LoVo (cell line): ENCODE measurements around the gene LTBP4.
"Not testable (repeated sequence)": the region's sequence is repeated elsewhere in the genome, so short reads cannot be mapped to it uniquely, and the experiment has no call there.

ENCODE experiments used
- DNase-seq: peaks from one replicate; pipeline ENCODE4 v3.0.0-alpha.2; 2016; ENCODE audit warnings: low spot score

LTBP4 gene

DNA sequence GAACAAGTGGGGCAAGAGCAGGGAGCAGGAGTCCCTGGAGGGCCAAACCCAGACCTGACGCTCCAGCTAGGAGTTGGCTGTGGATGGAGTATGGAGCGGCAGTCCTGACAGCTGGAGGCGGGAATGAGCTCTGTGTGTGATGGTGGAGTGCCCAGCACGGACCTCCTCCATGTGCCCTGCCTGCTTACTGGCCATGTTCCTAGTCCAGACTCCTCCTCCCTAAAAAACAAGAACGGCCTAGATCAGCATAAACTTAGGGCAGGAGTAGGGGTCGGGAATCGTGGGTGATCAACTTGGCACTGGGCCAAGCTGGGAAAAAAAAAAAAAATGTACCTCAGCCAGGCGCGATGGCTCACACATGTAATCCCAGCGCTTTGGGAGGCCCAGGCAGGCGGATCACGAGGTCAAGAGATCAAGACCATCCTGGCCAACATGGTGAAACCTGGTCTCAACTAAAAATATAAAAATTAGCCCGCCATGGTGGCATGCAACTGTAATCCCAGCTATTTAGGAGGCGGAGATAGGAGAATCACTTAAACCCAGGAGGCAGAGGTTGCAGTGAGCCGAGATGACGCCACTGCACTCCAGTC lies 29.5 kb downstream of the LTBP4 start:
- no peak for DNase-seq

DNA sequence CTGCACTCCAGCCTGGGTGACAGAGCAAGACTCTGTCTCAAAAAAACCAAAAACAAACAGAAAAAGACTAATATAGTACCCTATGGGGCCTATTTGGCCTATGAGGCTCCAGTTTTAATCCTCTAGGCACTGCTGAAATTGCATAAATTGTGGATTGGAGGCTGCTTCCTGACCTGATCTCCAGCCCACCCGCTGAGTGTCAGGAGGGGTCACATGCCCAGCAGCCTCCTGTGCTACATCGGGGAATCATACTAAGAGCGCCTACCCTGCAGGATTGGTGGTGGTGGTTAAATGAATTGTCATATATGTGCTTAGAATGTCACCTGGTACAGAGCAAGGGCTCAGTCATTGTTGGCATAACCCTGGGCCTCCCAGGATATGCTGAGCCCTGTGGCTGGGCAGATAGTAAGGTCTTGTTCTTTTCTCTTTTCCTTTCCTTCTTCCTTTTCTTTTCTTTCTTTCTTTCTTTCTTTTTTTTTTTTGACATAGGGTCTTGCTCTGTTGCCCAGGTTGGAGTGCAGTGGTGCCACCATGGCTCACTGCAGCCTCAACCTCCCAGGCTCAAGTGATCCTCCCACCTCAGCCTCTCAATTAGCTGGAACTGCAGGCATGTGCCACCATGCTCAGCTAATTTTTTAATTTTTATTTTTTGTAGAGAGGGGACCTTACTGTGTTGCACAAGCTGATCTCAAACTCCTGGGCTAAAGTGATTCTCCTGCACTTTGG lies 31.3 kb downstream of the LTBP4 start:
- no peak for DNase-seq

DNA sequence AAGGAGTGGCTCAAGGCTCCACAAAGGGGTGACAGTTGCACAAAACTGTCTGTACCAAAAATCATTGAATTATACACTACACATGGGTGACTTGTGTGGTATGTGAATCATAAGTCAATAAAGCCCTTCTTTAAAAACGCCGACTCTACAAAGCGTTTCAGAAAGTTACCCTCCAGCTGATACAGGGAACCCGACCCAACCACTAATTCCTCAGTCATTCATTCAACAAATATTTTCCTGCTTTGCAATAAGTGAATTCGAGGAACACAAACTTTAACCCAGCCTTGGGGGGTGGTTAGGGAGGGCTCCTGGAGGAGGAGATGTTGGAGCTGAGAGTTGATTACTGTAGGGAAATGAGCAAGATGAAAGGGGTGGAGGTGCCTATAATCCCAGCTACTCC lies 32.0 kb downstream of the LTBP4 start:
- no peak for DNase-seq

DNA sequence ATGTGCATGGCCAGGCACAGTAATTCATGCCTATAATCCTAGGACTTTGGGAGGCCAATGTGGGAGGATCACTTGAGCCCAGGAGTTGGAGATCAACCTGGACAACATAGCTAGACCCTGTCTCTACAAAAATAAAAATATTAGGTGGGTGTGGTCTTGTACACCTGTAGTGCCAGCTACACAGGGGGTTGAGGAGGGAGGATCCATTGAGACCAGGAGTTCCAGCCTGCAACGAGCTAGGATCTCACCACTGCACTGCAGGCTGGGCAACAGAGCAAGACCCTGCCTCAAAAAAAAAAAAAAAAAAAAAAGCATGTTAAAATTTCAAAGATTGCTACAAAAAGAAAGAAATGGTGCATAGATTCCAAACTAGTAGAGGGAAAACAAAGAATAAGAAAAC lies 37.2 kb downstream of the LTBP4 start:
- no peak for DNase-seq

DNA sequence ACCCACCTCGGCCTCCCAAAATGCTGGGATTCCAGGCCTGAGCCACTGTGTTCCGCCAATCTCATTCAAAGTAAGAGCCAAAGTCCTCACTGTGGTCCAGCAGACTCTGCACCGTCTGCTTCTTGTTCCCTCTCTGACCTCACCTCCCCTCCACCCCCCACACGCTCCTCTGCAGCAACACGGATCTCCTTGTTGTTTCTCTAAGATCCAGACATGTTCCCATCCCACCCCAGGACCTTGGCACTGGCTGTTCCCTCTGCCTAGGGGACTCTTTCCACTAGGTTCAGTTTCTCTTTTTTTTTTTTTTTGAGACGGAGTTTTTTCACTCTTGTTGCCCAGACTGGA lies 38.4 kb downstream of the LTBP4 start:
- no peak for DNase-seq

DNA sequence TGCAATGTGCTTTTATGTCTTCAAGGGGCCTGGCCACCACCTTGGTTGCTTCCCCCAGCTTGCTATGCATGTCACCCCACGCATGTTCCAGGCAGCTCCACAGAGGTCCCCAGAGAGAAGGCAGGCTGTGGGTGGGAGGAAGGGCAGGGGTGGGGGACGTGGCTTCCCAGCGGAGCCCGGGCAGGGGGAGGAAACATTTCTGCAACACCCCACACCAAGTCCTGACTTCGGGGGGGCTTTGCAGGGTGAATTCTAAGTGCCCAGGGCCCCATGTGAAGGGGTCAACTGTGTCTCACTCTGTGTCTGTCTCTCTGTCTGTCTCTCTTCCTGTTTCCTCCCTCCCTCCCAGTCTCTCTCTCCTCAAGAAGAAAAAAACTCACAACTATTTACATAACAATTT lies 39.6 kb downstream of the LTBP4 start:
- no peak for DNase-seq

DNA sequence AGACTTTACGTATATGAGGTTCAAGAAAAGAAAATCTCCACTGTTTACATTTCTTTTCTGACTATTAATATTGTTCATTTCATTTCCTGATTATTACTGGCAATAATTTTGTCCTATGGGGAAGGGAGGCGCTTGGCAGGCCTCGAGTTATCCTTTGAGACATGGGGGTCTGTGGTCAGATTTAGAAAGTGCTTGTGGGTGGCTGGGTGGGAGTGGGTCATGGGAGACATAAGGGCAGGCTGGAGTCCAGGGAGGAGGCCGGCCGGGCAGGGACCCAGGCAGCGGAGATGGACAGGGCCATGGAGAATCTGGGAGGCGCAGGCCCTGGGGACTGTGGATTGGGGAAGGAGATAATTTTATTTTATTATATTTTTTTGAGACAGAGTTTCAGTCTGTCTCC lies 40.1 kb downstream of the LTBP4 start:
- no peak for DNase-seq

DNA sequence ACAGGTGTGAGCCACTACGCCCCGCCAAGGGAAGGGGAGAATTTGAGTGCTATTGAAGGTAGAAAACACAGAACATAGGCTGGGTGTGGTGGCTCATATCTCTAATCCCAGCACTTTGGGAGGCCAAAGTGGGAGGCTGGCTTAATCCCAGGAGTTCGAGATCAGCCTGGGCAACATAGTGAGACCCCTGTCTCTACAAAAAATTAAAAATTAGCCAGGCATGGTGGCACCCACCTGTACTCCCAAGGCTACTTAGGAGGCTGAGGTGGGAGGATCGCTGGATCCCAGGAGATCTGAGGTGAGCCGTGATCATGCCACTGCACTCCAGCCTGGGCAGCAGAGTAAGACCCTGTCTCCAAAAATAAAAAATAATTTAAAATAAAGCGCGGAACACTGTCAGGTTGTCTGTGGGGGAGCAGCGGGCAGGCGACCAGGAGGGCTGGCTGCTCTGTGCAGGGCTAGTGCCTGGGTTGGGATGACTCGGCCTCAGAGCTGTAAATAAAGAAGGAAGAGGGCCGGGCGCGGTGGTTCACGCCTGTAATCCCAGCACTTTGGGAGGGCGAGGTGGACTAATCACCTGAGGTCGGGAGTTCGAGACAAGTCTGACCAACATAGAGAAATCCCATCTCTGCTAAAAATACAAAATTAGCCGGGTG lies 41.0 kb downstream of the LTBP4 start:
- no peak for DNase-seq

DNA sequence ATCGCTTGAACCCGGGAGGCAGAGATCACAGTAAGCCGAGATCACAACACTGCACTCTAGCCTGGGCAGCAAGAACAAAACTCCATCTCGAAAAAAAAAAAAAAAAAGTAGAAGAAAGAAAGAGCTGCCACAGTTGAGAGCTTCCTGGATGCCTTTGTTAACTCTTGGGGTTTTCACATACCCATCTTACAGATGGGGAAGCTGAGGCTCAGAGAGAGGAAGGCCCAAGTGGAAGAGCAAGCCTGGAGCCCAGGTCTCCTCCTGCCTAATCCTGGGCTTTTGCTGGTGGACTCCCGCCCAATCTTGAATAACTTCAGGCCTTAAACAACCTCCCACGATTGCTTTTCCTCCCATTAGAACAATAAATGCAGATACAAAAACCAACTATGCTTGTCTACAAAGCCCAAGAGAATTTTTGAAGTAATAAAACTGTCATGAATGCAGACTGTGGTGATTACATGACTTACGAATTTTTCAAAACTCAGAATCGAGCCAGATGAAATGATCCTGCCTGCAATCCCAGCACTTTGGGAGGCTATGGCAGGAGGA lies 41.7 kb downstream of the LTBP4 start:
- DNase-seq: no peak

DNA sequence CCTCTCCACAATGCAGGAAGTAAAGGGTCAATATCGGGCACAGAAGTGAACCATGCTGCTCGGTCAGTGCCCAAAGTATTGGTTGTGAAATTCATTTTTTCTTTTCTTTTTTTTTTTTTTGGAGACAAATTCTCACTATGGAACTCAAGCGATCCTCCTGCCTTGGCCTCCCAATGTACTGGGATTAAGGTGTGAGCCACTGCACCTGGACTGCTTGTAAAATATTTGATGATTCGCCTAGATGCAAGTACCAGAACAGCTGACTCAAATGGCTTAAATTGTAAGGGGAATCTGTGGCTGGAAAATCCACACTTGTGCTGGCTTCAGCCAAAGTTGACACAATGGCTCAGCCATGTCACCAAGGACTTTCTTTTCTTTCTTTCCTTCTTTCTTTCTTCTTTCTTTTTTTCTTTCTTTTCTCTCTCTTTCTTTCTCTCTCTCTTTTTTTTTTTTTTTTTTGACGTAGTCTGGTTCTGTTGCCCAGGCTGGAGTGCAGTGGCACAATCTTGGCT lies 45.6 kb downstream of the LTBP4 start:
- peak; percentile 20 for DNase-seq

DNA sequence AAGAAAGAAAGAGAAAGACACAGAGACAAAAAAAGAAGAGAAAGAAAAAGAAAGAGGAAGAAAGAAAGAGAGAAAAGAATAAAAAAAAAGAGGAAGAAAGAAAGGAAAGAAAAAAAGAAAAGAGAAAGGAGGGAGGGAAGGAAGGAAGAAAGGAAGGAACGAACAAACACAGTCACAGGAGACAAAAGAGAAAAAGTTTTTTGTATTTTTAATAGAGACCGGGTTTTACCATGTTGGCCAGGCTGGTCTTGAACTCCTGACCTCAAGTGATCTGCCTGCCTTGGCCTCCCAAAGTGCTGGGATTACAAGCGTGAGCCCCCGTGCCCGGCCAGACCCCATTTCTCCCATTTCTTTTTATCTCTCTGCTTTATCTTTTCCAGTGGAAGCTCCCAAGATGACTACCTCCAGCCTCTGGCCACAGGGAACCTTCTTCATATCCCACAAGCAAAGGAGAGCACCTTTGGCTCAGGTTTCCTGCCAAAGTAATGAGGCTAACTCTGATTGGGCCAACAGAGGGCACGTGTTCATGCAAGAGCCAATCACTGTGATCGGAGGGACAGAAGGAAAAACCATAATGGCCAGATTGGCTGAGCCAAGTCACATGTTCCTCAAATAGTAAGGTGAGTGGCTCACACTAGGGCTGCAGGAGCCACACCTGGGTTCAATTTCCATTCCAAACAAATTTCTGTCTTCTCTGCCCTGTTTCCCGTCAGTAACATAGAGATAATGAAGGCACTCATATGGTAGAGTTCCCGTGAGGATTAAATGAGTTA lies 48.9 kb downstream of the LTBP4 start:
- not testable (repeated sequence) for DNase-seq

DNA sequence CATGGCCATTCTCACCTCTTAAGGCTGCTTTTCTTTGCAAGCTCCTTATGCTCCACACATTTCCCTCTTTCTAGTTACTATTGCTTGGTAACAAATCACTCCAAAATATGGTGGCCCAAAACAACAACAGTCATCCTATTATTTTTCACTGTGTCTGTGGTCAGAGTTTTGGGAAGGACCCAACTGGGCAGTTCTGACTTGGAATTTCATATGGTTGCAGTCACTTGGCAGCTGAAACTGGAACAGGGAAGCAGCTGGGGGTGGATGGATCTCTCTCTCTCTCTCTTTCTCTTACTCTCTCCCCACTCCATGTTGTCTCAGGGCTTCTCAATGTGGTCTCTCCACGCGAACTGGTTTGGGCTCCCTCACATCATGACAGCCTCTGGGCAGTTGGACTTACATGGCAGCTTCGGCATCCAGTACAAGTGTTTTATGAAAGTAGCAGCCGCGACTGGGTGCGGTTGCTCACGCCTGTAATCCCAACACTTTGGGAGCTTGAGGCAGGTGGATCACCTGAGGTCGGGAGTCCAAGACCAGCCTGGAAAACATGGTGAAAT lies 49.7 kb downstream of the LTBP4 start:
- DNase-seq: no peak

DNA sequence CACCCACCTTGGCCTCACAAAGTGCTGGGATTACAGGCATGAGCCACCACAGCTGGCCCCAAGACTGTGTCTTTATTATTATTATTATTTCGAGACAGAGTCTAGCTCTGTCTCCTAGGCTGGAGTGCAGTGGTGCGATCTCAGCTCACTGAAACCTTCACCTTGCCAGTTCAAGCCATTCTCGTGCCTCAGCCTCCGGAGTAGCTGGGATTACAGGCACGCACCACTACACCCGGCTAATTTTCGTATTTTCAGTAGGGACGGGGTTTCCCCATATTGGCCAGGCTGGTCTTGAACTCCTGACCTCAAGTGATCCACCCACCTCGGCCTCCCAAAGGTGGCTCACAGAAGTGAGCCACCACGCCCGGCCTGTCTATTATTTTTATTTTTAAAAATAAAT lies 51.1 kb downstream of the LTBP4 start:
- DNase-seq: not testable (repeated sequence)

DNA sequence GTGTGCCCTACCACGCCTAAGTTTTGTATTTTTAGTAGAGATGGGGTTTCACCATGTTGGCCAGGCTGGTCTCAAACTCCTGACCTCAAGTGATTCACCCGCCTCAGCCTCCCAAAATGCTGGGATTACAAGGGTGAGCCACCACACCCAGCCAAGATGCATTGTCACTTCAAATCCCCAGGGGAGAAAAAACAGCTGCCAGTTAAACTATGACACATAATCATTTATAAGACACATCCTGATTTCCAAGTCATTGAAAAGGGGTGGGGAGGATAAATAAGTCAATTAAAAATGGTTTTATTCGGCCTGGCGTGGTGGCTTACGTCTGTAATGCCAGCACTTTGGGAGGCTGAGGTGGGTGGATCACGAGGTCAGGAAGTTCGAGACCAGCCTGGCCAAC lies 54.5 kb downstream of the LTBP4 start:
- not testable (repeated sequence) for DNase-seq

DNA sequence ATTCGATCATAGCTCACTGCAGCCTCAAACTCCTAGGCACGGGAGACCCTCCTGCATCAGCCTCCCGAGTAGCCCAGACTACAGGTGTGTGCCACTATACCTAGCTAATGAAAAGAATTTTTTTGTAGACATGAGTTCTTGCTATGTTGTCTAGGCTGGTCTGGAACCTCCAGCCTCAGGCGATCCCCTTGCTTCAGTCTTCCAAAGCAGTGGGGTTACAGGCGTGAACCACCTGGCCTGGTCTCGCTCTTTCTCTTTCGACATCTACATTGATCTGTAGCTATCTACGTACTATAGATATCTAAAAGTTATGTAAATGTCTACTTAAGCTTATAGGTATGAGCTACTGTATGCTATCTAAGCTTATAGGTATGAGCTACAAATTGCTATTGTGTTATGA lies 56.9 kb downstream of the LTBP4 start:
- no peak for DNase-seq

DNA sequence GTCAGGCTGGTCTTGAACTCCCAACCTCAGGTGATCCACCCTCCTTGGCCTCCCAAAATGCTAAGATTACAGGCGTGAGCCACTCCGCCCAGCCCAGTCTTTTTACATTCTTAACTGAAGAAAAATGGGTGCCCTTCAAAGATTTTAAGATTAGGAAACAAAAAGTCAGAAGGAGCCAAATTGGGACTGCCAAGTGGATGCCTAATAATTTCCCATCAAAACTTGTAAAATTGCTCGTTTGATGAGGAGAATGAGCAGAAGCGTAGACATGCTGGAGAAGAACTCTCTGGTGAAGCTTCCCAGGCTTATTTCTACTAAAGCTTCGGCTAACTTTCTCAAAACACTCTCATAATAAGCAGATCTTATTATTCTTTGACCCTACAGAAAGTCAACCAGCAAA lies 57.9 kb downstream of the LTBP4 start:
- DNase-seq: no peak

DNA sequence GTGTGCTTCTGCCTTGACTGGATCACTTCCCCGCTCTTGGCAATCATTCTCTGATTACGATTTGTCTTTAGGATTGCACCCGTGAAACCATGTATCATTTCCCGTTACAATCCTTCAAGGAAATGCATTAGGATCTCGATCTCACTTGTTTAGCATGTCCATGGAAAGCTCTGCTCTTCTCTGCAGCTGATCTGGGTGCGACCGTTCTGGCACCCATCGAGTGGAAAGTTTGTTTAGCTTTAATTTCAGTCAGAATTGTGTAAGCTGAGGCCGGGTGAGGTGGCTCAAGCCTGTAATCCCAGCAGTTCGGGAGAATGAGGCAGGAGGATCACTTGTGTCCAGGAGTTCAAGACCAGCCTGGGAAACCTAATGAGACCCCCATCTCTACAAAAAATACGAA lies 58.4 kb downstream of the LTBP4 start:
- DNase-seq: no peak

DNA sequence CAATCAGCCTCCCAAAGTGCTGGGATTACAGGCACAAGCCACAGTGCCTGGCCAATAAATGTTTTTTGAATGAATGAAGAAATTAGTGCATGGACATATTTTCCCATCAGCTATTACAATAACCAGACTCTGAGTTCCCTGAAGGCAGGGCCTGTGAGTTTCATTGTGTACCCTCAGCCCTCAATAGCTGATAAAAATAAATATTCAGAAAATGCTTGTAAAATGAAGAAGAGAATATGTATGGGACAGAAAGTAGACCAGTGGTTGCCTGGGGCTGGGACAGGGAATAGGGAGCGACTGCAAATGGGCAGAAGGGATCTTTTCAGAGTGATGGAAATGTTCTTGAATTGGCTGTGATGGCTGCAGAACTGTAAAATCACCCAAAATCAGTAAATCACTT lies 60.4 kb downstream of the LTBP4 start:
- no peak for DNase-seq

DNA sequence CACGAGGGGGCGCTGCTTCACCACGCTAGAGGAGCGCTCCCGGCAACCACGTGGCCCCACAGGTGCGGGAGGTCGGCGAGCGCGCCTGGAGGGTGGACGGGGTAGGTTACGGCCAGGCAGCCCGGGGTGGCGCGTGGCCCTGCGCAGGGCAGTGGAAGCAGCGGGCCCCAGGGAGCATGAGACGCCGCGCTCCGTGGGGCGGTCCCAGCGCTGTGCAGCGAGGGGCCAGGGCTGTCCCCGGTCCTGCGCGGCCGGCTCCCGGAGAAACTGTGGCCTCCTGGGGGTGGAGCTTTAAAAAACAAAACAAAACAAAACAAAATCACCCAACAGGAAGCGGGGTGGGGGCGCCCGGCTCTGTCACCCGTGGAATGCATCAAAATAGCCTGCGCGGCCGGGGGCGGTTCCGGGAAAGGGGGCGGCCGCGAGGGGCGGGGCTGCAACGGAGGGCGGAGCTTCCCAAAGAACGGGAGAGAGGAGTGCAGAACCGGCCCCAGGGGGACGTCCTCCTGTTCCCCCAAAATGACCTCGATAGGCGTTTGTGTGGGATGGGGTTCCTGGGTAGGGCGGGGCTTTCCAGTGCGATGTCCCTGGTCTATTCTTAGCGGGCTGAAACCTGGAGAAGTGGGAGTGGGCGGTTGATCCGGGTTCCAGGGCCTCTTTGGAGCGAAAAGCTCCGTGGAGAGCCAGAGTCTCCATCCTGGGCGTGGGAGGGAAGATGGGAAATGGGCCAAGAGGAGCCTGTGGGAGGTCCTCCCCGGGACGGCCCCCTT lies 61.9 kb downstream of the LTBP4 start:
- DNase-seq: peak; percentile 83

DNA sequence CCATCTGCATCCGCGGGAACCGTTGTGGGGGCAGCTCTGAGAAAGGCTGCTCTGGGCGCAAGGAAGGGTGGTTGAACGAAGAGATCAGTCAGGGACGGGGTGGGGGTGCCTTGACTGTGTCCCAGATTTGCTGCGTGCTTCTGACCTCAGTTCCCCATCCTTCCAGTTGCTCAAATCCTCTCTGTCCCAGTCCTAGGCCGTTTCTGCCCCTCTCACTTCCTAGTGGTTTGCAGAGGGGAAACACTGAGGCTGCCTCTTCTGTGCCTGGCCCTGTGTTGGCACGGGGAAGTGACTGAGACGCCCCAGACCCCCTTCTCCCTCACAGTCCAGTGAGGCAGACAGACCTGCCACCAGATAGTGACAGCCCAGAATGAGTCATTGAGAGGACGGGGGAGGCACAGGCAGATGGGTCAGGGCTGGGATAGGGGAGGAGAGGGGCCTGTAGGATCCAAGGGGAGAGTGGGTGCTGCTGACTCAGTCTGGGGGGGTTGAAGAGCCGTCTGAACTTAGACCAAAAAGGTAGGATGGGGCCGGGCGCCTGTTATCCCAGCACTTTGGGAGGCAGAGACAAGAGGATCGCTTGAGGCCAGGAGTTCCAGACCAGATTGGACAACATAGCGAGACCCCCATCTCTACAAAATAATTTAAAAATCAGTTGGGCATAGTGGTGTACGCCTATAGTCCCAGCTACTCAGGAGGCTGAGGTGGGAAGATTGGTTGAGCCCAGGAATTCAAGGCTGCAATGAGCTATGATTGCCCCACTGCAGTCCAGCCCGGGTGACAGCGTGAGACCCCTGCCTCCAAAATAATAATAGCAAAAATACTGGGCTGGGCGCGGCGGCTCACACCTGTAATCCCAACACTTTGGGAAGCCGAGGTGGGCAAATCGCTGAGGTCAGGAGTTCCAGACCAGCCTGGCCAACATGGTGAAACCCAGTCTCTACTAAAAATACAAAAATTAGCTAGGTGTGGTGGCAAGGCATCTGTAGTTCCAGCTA lies 62.8 kb downstream of the LTBP4 start:
- DNase-seq: no peak
